Activated T-cell treated with anti-CD3 and anti-CD28 coated beads for 48 hours (primary cell): ENCODE data around the gene PRKCA.

Source experiments
- DNase-seq: peaks from one replicate; pipeline ENCODE4 v3.0.0-alpha.2; 2020; ENCODE audit warnings: low read depth

Gene PRKCA

DNA sequence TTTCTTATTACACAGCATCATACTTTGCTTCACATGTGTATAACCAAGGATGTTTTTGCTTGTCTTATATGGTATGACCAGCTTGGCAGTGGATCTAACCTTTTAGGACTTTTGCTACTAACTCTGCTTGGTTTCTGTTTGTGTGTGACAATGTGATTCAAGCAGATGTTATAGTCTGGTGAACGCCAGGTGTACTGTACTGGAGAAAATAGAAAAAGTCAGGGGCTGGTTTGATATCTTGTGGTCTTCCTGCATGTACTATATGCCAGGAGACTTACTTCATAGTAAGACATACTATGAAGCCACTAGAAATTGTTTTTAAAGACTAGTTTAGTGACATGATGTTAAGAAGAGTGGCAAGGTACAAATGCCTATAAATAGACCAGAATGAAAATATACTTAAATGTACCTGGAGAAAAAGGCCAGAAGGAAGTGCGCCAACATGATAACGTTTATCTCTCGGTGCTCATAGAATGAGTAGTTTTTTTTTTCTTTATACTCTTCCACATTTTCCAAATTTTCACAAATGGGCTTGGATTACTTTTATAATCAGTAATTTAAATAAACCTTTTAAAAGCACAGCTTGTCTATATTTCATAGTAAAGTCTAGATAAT is 112.3 kb downstream of the PRKCA start:
- no peak for DNase-seq

DNA sequence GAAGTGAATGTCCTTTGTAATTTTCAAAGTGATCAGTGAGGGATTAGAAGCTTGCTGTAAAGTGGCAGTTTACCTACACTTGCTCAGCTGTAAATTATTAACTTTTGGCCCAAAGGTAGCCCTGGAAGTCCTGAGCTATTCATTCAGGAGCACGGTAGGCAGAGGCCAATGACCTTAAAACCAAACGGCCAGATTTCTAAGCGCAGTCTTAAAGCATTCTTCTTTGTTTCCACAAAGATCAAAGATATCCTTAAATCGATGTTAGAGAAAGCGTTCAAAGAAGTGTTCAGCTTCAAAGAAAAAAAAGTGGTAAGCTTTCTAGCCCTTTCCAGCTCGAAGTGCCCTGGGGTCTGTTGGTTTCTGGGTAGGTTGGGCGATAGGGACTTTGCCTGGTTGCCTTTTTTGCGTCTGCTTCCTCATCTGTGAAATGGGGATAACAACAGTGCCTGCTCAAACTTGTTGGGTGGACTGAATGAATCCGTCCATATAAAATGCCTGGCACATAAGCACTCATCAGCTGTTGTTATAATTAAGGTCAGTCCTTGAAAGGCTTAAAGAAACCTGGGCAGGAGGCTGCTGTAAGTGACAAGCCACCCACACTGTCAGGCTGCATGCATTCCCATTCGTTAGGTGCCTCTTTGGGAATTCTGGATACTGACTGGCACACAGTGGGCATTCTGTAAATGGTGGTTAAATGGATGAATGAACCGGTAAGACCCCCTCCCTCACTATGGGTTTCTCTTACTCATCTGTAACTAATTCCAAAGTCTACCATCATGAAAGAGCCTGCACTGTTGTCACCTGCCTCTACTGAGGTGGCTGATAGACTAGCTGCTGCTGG is 113.2 kb downstream of the PRKCA start:
- no peak for DNase-seq

DNA sequence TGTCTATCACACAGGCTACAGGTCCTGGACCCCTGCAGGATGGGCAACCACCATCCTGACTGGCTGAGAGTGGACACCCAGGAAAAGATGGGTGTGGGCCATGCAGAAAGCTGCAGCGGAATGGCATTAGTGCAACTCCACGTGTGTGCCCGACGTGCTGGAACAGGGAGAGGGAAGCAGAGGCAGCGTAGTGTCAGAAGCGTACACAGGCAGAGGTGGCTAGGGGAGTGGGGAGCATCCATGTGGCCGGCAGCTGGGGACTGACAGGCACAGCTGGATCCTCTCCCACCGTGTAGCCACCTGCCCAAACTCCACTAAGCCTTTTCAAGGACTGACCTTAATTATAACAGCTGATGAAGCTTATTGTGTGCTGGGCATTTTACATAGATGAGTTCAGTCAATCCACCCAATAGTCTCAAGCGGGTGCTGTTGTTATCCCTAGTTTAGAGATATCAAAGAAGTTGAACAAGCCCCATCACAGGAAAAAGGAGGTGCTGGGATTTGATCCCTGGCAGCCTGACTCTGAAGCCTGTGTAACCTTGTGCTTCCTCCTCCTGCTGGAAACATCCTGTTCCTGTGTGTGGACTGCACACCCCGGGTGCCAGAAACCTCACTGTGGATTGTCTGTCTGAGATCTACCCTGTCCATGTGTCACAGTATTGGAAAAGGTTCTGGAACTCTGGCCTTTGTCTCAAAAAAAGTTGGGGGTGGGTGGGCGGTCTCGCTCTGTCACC is 114.0 kb downstream of the PRKCA start:
- no peak for DNase-seq

DNA sequence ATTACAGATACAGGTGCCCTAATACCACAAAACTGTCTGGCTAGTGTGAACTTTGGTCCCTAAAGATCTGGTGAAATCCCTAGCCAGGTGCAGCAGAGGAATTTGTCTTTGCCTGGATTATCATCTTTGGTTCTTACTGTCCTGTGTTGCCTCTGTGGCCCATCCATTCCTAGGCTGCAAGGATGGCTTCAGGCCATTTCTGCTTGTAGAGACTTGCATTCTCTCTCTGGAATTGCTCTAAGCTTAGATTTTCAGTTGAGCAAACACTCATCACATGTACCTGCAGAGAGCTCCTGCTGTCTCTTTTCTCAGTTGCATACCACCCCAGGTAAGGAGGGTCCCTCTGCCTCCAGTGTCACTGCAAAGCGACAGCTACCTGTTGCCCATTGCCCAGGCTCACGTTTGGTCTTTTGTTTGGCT is 114.9 kb downstream of the PRKCA start:
- no peak for DNase-seq

DNA sequence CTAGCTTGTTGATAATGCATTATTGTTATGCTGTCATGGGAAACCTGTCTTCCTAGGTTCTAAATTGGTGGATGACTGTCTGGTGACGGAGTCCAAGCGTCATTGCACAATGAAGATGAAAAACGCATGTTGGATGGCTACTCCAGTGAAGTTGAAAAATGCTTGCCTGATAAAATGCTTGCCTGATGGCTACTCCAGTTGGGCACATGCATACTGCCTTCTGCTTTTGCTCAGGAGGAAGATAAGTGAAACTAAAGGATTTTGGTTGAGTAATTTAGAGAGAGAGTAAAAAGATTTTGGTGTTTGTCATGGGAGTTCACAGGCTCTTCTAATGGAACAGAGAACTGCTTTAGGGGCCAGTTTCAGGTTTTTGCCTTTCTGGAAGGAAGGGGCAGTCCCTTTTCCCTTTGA is 118.6 kb downstream of the PRKCA start:
- DNase-seq, result no peak

DNA sequence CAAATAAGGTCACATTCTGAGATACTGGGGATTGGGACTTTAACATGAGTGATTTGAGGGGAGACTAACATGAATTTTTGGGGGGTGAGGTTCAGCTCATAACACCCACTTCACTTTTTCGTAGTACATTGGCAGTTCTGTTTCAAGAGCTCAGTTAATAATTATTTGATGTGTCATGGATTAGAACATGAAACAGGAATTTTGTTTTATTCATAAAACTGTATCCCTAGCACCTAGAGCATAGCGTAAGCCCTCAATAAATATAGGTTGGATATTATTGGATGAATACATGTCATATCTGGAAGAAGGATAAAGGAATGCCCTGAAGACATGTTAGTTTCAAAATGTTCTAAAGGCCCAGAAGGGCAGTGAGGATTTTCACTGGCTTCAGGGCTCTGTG is 119.8 kb downstream of the PRKCA start:
- DNase-seq, result no peak

DNA sequence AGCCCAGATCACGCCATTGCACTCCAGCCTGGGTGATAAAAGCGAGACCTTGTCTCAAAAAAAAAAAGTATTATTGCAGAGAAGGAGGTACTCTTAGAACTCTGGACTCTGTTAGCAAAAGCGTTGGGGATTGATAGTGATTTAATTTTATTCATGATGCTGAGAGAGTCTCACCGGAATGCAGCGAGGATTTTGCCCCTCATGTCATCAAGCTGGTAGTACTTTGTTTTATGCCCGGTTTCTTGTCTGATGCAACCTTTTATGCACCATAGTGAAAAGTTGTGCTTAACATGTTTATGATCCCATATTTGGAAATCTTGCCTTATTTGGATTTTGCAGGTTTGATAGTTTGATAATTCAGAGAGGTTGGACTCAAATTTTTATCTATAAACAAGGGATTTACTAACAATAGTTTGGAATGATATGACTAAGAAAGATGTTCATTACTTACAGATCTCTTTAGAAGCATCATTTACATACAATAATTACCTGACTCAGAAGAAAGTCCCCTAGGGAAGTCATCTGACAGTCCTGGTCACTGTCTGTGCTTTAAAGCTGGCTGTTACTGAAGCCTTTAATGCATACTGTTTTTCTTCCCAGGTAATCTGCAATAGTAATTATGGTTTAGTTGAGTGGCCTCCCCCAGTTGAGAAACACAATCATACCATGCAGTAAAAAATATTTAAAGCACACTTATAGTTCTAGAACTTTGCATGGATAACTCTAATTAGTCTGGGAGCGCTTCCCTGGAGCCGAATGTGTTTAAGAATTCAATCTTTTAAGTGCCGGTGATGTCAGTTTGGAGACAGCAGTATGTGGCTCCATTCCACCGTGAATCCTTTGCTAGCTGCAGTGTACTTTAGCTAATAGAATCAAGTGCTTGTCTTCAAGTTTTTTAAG is 120.9 kb downstream of the PRKCA start:
- no peak for DNase-seq

DNA sequence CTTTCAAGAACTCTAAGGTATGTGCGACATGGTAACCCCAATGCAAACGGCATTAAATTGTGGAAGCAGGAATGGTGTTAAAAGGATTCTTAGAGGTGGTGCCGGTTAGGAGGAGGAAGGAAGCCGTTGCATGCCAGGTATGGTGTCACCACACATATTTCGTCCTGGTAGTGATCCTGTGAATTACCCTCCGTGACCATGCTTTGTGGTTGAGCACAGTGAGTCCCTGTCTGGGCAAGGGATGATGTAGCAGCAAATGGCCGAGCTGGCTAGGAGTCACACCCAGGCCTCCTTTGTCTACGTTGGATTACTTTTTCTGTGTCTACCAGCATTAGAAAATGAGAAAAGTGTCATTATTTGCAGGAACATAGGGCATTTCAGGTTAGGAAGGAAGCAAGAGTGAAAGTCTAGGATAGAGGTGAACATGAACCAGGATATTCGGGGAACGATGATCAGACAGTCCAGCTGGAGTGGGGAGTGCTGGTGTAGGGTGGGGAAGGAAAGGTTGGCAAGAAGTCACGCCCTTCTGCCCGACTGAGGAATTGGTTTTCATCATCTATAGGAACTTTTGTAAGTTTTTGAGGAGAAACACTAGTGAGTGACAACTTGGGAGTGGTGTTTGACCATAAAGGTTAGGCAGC is 123.5 kb downstream of the PRKCA start:
- DNase-seq, result no peak

DNA sequence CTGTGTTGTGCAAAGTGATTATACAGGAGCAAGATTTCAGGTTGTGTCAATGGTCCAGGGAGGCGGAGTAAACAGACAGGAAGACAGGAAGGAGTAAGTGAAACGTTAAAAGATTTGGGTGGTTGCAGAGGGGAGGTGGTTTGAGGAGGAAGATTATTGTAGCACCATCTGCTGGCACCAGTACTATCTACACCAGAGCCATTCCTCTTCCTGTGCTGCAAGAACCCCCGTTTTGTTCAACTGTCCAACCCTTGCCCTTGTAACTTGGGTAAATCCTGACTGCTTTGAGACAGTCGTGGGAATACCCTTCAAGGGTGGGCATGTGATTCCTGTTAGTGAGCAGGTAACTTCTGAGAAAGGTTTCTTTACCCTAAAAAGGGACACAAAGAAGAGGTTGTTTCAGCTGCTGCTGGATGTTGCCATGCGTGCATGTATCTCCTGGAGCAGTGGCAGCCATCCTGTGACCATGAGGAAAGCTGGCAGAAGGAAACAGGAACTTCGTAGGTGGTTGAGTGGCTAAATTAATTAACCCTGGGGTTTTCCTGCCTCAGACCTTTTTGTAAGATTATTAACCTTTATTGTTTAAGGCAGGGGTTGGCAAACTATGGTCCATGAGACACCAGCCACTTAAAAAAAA is 124.1 kb downstream of the PRKCA start:
- peak; percentile 21 for DNase-seq

DNA sequence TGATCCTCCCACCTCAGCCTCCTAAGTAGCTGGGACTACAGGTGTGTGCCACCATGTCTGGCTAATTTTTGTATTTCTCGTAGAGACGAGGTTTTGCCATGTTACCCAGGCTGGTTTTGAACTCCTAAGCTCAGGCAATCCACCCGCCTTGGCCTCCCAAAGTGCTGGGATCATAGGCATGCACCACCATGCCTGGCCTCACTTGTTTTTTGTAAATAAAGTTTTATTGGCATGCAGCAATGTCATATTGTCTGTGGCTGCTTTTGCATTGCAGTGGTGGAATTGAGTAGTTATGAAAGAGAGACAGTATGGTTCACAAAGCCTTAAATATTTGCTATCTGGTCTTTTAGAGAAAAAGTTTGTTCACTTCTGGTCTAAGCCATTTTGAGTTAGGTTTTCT is 124.7 kb downstream of the PRKCA start:
- DNase-seq, result no peak

DNA sequence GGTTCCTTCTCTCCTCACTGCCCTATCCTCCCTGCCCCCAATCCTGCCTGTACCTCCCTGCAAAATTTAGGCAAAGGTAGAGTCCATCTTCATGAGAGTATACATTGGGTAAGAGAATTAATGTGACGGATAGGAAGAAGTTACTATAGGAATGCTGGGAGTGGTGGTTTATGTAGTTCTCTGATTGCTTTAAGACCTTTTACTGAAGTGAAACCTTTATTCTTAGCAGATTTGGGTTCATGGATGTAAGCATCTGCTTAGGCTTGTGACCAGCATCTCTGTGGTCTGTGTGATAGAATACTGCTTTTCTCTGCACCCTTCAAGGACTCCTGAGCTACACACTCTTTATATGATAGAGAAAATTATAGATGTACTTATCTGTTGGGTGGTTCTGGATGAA is 127.3 kb downstream of the PRKCA start:
- no peak for DNase-seq

DNA sequence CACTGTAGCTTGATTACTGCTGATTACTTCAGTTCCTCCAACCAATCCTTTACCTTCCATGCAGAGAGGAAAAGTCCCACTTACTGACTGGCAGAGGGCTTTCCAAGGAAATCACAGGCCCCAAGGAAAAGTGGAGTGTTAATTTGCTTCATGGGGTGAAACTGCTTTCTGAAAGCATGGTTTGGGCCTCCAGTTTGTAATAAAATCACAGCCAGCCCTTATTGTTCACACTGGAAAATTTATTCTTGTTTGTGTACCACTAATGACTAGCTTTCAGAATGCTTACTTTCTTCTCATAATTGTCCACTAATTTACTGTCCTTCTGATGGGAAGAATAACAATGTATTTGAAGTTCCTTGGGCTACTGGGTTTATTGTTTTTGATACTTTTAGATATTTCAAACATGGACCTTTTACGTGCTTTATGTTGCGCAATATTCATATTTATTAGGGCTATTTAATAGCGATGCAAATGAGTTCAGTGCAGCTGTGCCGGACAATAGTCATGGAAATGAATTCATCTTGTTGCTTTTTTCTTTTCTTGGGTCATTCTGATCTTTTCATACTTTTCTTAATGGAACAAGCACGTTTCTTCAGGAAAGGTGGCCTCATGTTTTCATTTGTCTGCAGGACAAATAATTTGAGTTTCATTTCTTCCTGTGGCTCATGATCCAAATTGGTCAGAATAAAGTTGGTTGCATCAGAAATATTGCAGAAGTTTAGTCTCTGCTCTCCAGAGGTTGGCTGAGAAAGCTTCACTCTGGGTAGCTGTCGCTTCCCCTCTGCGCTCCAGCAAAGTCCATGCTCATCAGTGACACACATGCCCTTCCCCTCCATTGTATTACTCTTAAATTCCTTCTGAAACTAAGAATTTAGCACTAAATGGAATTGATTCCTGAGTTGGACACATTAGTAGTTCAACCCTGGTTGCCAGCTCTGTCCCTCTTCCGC is 128.7 kb downstream of the PRKCA start:
- DNase-seq, result no peak

DNA sequence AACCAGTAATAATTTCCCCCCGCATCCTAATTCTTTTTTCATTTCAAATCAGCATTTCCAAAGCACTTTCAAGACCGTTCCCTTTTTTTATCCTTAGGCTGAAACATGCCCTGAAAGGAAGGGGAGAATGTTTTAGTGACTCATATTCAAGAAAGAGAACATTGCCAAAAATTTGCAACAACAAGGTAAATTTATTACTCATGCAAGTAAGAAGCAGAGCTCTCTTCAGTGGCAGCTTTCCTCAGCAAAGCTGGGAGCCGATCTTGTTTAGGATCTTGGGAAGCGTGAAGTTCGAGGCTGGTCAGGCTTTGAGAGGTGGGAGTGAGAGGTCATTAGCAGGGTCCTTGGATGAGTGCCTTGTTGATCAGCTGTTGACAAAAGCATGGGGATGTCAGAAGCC is 129.5 kb downstream of the PRKCA start:
- DNase-seq, result no peak

DNA sequence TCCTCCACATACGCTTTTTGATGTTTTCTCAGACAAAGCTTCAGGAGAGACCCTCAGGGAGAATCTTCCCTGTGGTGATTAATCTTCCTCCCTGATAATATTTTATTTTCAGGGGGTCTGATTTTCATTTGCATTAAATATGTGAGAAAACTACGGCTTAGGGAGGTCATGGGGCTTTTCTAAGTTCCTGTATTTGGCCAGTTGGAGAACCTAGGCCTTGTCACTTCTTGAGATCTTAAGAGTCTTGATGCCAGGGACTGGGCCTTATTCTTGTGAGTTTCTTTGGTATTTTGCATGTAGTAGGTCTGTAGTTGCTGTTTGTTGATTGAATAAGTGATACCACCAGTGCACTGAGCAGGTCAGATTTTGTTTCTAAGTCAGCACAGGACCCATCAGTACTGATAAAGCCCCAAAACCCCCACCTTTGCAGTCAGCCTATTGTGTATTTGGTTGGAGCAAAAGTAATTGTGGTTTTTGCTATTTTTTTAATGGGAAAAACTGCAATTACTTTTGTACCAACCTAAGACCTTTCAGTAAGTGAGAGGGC is 130.1 kb downstream of the PRKCA start:
- no peak for DNase-seq

DNA sequence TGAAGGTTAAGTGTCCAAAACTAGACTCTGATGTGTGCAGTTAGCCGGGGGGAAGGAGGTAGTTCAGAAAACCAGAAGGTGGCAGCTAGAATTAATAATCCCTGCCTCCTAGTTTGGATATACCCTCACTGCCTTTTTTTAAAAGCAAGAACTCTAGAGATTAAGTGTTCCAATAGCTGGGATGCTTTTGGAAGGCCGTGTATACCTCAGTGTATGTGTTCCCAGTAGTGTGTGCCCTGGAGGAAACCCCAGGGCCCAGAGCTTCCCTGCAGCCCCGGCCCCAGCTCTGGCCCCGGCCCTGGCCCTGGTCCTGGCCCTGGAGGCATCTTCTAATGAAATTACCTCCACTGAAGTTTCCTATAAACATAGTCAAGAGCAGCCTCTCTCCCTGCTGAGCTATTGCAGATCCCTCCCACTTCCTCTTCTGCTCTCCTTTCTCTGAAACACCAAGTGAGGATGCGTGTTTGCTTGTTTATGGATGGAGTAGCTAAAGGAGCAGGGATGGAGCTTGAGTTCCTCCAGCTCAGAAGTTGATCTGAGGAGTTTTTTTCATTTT is 130.7 kb downstream of the PRKCA start:
- no peak for DNase-seq

DNA sequence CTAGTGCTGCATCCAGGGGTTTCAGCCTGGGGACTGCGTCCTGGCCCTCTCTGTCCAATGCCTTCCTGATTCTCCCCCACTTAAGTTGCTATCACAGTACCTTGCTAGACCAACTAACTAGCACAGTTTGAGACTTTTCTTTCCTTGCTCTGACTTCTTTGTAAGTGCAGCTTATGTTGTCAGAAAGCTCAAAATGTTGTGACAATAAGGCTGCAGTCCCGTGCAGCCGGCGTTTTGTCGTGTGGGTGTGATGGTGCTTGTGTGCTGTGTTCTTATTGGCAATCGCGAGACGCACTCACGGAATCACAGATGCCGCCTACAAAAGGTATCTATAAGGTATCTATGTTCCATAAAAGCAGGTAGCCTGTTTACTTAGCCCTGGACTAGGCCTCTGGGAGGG is 132.8 kb downstream of the PRKCA start:
- no peak for DNase-seq

DNA sequence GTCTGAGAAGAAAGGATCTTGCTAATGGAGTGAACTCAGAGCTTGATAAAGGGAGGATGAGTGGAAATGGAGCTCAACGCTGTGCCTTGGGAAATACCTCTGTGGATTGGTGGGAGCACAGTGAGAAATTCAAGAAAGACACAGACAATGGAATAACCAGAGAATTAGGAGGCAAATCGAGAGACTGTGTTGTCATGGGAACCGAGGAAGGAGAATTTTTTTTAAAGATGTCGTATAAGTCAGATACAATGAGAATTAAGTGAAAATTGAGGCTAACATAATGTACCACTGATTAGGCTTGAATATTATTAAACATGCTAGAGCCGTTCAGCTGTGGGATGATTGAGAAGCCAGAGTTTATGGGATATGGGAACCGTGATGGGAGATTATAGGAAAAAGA is 134.2 kb downstream of the PRKCA start:
- no peak for DNase-seq

DNA sequence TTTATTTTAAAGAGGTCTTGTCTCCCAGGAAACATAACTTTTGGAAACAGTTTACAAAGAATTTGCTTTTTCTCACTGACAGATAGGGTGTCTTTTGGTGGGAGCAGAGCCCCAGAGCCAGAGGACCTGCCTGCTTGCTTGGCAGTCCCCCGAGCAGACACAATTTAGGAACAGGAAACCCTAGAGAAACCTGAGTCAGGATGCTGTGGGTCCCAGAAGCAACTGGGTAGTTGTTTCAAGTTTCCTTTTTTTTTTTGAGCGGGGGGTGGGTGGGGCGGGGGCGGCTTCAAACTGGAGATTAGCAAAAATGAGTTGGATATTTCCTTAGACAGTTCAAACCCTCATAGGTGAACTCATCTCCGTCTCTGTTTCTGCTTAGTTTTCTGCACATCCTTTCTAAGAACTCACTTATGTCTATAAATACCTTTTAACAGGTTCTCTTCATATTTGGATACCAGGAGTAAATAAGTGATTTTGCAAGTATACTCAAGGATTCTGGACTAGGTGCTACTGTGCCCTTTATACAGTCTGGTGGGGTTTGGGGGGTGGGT is 135.1 kb downstream of the PRKCA start:
- no peak for DNase-seq

DNA sequence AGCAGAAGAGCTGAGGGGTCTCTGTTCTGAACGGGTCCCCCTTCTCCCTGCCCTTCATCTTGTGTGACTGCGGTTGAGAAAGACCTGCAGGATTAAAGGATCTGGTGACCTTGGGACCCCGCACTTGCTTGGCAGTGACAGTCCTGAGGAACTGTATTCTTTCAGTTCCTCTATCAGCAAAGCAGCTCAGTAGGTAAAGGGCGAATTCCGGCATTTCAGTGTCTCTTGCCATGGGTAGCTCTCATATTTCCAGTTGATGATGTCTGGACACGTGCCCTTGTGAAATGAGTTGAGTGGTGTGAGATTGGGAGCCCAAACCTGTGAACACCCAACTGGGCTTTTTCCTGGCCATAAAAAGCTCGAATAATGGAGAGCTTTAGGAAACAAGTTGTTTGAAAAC is 135.7 kb downstream of the PRKCA start:
- DNase-seq, result no peak
